HG03025 (cell line): ENCODE data around the gene CBLB.

Experiments used
- ATAC-seq: cut with Tn5 transposase; IDR thresholded peaks from one replicate; pipeline ENCODE4 v1.9.1; 2021; ENCODE audit warnings: mild to moderate bottlenecking, moderate library complexity; ENCODE audit not compliant: unreplicated experiment, low FRiP score

Gene CBLB

GRCh38 chr3:105876780-105877327 is 8.0 kb upstream of the CBLB start:
- ATAC-seq, result no peak

GRCh38 chr3:105869861-105870755 is 1.3 kb upstream of the CBLB start:
- no peak for ATAC-seq

DNA sequence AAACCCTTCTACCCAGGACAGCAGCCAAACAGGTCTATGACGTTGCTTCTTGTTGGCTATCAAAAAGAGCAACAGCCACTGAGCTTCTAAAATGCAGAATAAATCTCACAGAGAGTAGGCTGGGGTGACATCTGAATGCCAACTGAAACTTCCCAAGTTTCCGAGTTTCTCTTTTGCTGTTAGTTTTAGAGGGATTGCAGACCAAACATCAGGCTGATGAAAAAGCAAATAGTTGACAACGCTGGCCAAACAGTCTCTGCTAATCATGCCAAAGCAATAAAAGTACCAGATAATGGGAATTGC is 670 bp upstream of the CBLB start:
- ATAC-seq, result no peak

GRCh38 chr3:105868431-105868741 is 426 bp downstream of the CBLB start:
- peak; percentile 1 for ATAC-seq

DNA sequence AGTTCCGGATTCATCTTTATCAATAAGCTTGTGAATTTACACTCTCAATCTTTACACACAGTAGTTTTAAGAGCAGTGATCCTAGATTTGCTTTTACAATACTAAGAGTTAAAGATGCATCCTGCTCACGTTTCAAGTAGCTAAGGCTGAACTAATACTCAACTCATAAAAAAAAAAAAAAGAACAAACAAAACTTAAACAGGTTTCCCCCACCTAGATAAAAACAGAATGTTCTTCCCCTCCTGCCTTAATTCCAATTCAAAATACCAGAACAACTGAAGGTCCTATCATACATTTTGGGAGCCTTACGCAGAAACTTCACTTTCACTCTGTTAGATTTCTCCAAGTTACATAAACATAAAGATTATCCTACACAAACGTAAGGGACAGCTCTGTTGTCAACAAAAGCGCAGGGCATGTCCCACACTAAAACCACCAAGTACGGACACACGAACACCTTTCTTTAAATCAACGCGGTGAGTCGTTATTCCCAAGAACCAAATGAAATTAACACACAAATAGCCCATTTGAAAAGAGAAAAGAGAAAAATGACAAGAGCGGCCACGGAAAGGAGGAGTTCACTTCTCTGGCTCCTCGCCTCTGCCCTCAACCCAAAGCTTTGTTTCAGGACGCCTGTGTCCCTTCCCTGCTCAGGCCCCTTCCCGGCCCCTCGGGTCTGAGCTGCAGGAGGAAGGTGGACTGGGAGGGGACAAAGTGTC is 941 bp downstream of the CBLB start:
- no peak for ATAC-seq

GRCh38 chr3:105866656-105867653 is 1.9 kb downstream of the CBLB start:
- ATAC-seq, result peak; percentile 40

- ATAC-seq, result no peak
These were observed 2.9 kb downstream of the CBLB start for GRCh38 chr3:105865867-105866350.

GRCh38 chr3:105865016-105865623 is 3.7 kb downstream of the CBLB start:
- no peak for ATAC-seq

GRCh38 chr3:105864212-105864611 is 4.6 kb downstream of the CBLB start:
- ATAC-seq, result no peak

- no peak for ATAC-seq
These were observed 5.2 kb downstream of the CBLB start for GRCh38 chr3:105863608-105864007.

GRCh38 chr3:105862217-105862616 is 6.6 kb downstream of the CBLB start:
- ATAC-seq, result peak; percentile 59

DNA sequence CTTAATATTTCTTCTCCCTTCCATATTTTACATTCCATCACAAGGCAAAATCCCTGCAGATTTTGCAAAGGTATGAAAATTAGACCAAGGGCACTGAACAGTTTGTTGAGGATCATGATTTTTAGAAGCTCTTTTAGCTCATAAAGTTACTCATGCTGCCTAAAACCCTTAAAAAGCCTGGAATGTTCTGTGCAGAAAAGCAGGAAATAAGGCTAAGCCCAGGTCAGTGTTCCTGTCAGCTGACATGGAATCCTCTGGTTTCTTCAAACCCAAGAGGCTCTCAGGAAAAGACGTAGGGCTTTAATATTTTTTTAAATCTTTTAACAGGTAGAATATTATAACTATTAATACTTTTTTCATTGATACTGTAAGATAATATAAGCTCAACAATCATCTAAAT is 8.2 kb downstream of the CBLB start:
- no peak for ATAC-seq

- no peak for ATAC-seq
These were observed 10.8 kb downstream of the CBLB start for GRCh38 chr3:105858017-105858416.

DNA sequence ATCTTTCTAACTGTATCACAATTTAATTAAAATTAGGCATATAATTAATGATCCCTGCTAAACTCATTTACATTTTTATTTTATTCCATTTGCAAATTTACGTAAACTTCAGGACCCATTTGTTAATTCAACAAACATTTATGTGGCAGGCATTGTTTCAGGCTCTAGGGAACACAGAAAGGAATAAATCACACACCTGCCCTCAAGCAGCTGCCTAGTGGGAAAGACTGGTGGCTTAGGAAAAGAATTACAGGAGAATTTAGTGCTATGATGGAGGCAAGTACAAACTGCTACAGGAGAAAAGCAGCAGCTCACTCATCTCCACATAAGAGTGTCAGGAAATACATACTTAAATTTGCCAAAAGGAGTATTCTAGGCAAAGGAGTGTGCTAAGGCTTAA is 11.2 kb downstream of the CBLB start:
- ATAC-seq, result no peak

GRCh38 chr3:105856605-105857004 is 12.2 kb downstream of the CBLB start:
- no peak for ATAC-seq

- peak; percentile 100 for ATAC-seq
These were observed 14.9 kb downstream of the CBLB start for GRCh38 chr3:105853801-105854432.

- ATAC-seq, result no peak
These were observed 17.2 kb downstream of the CBLB start for GRCh38 chr3:105851582-105851981.

DNA sequence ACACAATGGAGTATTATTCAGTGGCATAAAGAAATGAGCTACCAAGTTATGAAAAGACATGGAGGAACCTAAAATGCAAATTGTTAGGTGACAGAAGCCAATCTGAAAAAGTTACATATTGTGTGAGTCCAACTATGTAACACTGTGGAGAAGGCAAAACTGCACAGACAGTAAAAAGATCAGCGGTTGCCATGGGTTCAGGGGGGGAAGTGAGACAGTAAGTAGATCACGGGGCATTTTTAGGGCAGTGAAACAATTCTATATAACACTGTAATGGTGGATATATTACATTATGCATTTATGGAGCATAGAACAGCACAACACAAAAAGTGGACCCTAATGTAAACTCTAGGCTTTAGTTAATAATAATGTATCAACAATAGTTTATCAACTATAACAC is 17.6 kb downstream of the CBLB start:
- ATAC-seq, result no peak

- no peak for ATAC-seq
These were observed 18.2 kb downstream of the CBLB start for GRCh38 chr3:105850593-105850992.

DNA sequence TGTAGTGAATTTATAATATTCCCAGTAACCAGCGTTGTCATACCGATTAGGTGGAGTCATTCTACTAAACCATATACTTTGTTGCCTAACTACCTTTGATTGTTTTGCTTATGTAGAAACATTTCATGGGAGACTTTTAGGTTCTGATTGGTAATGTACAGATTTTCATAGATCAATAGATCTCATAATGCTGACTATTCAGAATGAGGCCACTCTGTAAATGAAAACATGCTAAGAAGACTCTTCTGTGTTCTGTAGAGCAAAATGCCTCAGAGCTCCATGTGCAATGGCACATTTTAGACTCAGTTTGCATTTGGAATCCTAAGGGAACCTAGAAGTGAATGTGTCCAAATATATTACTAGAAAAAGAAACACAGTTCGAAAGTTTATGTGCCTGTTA is 20.0 kb downstream of the CBLB start:
- no peak for ATAC-seq
